Measurements from ENCODE around the gene SATL1.
"Not testable (repeated sequence)": the region's sequence is repeated elsewhere in the genome, so short reads cannot be mapped to it uniquely, and the experiment has no call there.

Gene SATL1

DNA sequence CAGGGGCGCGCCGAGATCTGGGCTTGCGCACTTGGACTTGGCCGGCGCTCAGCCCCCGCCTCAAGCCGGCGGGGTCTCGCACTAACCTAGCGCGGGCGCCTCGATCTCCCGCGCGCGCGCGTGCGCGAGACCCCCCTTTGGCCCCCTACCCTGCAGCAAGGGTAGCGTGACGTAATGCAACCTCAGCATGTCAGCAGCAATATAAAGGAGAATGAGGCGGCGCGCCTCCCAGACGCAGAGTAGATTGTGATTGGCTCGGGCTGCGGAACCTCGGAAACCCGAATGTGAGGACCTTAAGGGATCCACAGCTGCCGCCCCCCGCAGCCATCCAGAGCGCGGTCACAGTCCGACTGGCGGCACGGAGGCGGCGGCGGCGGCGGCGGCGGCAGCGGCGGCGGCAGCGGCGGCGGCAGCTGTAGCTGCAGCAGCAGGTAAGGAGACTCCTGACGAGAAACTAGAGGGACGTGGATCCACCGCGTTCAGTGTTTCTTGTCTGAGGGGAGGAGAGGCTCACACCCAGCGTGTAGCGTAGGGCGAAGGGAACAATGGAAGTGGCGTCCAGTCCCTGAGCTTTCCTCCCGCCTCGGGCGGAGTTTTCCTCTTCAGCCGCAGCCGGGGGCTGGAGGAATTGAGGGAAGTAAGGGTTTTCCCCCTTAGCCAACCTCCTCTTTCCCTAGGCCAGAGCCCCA, at the start of gene SATL1, which contains the start of gene ZNF711:
Gene SATL1 (minus strand): TSS at position 19 of the 689 bp plus-strand sequence. CDS start 134,811 bp downstream, outside the sequence.
Gene ZNF711 (plus strand): TSS at position 231 of the 689 bp plus-strand sequence. CDS start 3,582 bp downstream, outside the sequence.
- peak within 1 kb of the TSS; percentile 72 for H3K4me3 ChIP-seq (ENCODE audit: low read depth, low read length)
- no peak for TF ChIP-seq CTCF (IDR thresholded peaks at IDR 0.05; ENCODE audit: low read depth, low read length)

DNA sequence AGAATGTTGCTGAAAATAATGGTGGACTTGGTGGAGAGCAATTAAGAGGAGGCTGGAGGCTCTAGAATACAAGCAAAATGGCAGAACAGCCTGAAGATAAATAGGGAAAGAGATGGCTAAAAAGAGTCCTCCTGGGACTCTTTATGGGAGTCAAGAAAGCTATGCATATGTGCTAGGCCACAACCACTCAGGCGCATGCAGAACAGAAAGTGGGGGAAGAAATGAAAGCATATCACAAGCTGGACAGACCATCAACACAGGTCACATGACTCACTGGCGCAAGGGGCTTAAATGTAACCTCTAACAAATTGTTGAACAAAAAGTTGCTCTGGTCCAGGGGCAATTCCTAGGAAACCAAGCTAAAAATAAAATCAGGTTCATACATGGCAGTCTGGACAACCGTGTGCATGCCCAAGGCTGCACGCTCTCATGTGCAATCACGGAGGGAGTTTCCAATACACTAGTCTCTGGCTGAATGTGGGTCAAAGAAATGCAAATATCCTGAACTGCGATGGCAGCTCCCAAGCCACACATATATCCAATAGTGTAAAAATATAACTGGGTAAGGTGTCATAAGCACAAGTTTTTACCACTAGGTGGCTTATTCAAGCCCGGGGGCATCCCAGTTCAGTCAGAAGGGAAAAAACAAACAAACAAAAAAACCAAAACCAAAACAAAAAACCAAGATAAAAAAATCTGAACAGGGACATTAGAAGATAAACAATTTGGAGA, 45.6 kb upstream of the SATL1 start:
- H3K4me3 ChIP-seq (ENCODE audit: low read depth, low read length): no peak overlapping the region
- no peak for TF ChIP-seq CTCF (IDR thresholded peaks at IDR 0.05; ENCODE audit: low read depth, low read length)

GRCh38 chrX:85285286-85285685, 41.7 kb upstream of the SATL1 start:
- H3K4me3 ChIP-seq (ENCODE audit: low read depth, low read length): not testable (repeated sequence)

GRCh38 chrX:85244450-85245211, 1.1 kb upstream of the SATL1 start:
- no peak for TF ChIP-seq CTCF (IDR thresholded peaks at IDR 0.05; ENCODE audit: low read depth, low read length)

GRCh38 chrX:85243155-85243554, 424 bp downstream of the SATL1 start:
- H3K4me3 ChIP-seq (ENCODE audit: low read depth, low read length): no peak overlapping the region; the same call in 1 of the 2 replicates
- no peak for TF ChIP-seq CTCF (IDR thresholded peaks at IDR 0.05; ENCODE audit: low read depth, low read length)

More at GRCh38 chrX:85244450-85245211, 1.1 kb upstream of the SATL1 start:
- H3K4me3 ChIP-seq (ENCODE audit: low read depth, low read length): peak overlapping the region; percentile 72

GRCh38 chrX:85223359-85223758, 20.2 kb downstream of the SATL1 start:
- H3K4me3 ChIP-seq (ENCODE audit: low read depth, low read length): no peak overlapping the region
- no peak for TF ChIP-seq CTCF (IDR thresholded peaks at IDR 0.05; ENCODE audit: low read depth, low read length)

- no peak for TF ChIP-seq CTCF (IDR thresholded peaks at IDR 0.05; ENCODE audit: low read depth, low read length)
- H3K4me3 ChIP-seq (ENCODE audit: low read depth, low read length): no peak overlapping the region
Measured at GRCh38 chrX:85221361-85221760, 22.2 kb downstream of the SATL1 start.

Data from WI38 (cell line).